K562 (cell line): ENCODE measurements around the gene TMPRSS11A. TPM values are rescaled to one million over a fixed set of nuclear protein-coding genes. Genes with fewer than 3 reads are reported as not detected.

ENCODE experiments used
- ATF7 ChIP-seq: fragments of 450-650 bp; IDR thresholded peaks from 2 replicates; pipeline ENCODE4 v1.7.1; 2014; ENCODE audit warnings: mild to moderate bottlenecking, moderate library complexity
- BACH1 ChIP-seq: fragments of 200-800 bp; sonication (Bioruptor generic); IDR thresholded peaks from 2 replicates; pipeline ENCODE4 v1.6.1; 2016; ENCODE audit warnings: missing genetic modification characterization, missing compliant biosample characterization
- BHLHE40 ChIP-seq: IDR thresholded peaks from 2 replicates; pipeline ENCODE4 v1.6.1; 2011; ENCODE audit warnings: low read length, improper control_type of control experiment
- BRD9 ChIP-seq: fragments of 450-650 bp; IDR thresholded peaks from 2 replicates; pipeline ENCODE4 v1.6.1; 2018; ENCODE audit warnings: low read depth; ENCODE audit not compliant: partially characterized antibody
- FOXA1 ChIP-seq: fragments of 450-650 bp; IDR thresholded peaks from 2 replicates; pipeline ENCODE4 v1.6.1; 2016; ENCODE audit warnings: mild to moderate bottlenecking, borderline replicate concordance
- HDGF ChIP-seq: fragments of 450-650 bp; IDR thresholded peaks from 2 replicates; pipeline ENCODE4 v1.6.1; 2016
- IFI16 ChIP-seq: fragments of 250-450 bp; sonication (Bioruptor Pico); IDR thresholded peaks from 2 replicates; pipeline ENCODE4 v2.1.2; 2022; ENCODE audit warnings: mild to moderate bottlenecking, inconsistent platforms
- KAT2B ChIP-seq: IDR thresholded peaks from one replicate; pipeline ENCODE4 v1.6.1; 2012; ENCODE audit warnings: low read depth, mild to moderate bottlenecking, control low read depth, inconsistent platforms, low read length, moderate library complexity
- NEUROD1 ChIP-seq: fragments of 150-350 bp; IDR thresholded peaks from 2 replicates; pipeline ENCODE4 v1.6.1; 2014; ENCODE audit warnings: borderline replicate concordance, low read length, low read depth; ENCODE audit not compliant: partially characterized antibody
- NR2C2 ChIP-seq, 2 experiments: fragments of 200-800 bp in 1 of 2; sonication (Bioruptor generic) in 1 of 2; sonication (generic) in 1 of 2; formaldehyde crosslinking in 1 of 2; IDR thresholded peaks; 2 replicates each; pipeline versions ENCODE4 v1.6.1 to v1.8.0; 2016 to 2022; ENCODE audit warnings: mild to moderate bottlenecking in 1 of 2, missing compliant biosample characterization in 1 of 2, missing genetic modification characterization in 1 of 2, missing genetic modification reagents in 1 of 2
- ZNF316 ChIP-seq: fragments of 450-650 bp; IDR thresholded peaks from 2 replicates; pipeline ENCODE4 v1.6.1; 2016
- polyA plus RNA-seq, 8 experiments: library from polyadenylated mRNA; depleted of rRNA in 4 of 8; stranded (reverse) in 5 of 8; unstranded in 3 of 8; fragments of >200 nt; fragmentation: Nextera tagmentation in 2 of 8; fragmentation: Illumina TruSeq in 1 of 8; extraction: Ambion mirVana in 2 of 8; extraction: Trizol in 1 of 8; gene quantifications; 2 replicates each; pipeline versions ENCODE4 v1.2.1 to v1.2.3, GENCODE V29; 2011 to 2014; ENCODE audit warnings: inconsistent platforms in 1 of 8, missing spikeins in 1 of 8
- total RNA-seq, 7 experiments: library from RNA; depleted of rRNA in 6 of 7; stranded (reverse); fragments of >200 nt in 6 of 7; fragmentation: Illumina TruSeq in 2 of 7; extraction: Trizol in 2 of 7; gene quantifications; 2 replicates each; pipeline versions ENCODE4 v1.2.1 to v1.2.3, GENCODE V29; 2011 to 2021; ENCODE audit warnings: low replicate concordance in 1 of 7
- TF ChIP-seq, protein P1 (sequence below): IDR thresholded peaks from 2 replicates; pipeline ENCODE4 v1.6.1; 2016; ENCODE audit warnings: missing genetic modification characterization, missing compliant biosample characterization
- TF ChIP-seq, protein P2 (sequence below): fragments of 450-650 bp; formaldehyde crosslinking; IDR thresholded peaks from 2 replicates; pipeline ENCODE4 v1.4.0; 2020; ENCODE audit warnings: mild to moderate bottlenecking, moderate library complexity

Gene TMPRSS11A
- total and polyA plus RNA-seq, 9 of the 15 experiments (the other 6 are each of a cell fraction or from before 2014, with no cell fraction given), result not detected

DNA sequence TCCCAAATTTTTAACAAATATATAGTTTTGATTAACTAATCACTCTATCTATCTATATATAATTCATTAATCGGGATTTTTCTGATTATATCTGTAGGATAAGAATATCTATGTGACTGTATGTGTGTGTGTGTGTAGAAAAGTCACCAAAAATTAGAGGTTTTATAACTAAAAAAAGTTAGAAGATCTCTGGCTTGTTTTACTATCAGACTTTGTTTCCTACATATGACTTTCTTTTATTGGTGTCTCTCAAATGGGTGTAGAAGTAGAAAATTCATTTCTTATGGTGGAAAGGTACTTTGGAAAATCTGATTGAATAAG lies 52.7 kb downstream of the TMPRSS11A start (continued):
- TF ChIP-seq HDGF (no peak), NEUROD1 (no peak), BHLHE40 (no peak), IFI16 (CRISPR knock-in tag) (no peak), ZNF316 (no peak), KAT2B (no peak), FOXA1 (no peak), BACH1 (tag) (no peak), BRD9 (no peak), NR2C2 (CRISPR knock-in tag; IDR thresholded peaks at IDR 0.05) (no peak), NR2C2 (tag; IDR thresholded peaks at IDR 0.05) (no peak), ATF7 (no peak)
- TF ChIP-seq, protein P1, sequence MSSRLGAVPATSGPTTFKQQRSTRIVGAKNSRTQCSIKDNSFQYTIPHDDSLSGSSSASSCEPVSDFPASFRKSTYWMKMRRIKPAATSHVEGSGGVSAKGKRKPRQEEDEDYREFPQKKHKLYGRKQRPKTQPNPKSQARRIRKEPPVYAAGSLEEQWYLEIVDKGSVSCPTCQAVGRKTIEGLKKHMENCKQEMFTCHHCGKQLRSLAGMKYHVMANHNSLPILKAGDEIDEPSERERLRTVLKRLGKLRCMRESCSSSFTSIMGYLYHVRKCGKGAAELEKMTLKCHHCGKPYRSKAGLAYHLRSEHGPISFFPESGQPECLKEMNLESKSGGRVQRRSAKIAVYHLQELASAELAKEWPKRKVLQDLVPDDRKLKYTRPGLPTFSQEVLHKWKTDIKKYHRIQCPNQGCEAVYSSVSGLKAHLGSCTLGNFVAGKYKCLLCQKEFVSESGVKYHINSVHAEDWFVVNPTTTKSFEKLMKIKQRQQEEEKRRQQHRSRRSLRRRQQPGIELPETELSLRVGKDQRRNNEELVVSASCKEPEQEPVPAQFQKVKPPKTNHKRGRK (tag), result no peak
- TF ChIP-seq, protein P2, sequence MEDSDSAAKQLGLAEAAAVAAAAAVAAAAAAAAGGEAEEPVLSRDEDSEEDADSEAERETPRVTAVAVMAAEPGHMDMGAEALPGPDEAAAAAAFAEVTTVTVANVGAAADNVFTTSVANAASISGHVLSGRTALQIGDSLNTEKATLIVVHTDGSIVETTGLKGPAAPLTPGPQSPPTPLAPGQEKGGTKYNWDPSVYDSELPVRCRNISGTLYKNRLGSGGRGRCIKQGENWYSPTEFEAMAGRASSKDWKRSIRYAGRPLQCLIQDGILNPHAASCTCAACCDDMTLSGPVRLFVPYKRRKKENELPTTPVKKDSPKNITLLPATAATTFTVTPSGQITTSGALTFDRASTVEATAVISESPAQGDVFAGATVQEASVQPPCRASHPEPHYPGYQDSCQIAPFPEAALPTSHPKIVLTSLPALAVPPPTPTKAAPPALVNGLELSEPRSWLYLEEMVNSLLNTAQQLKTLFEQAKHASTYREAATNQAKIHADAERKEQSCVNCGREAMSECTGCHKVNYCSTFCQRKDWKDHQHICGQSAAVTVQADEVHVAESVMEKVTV (CRISPR knock-in tag), result no peak
